KMS-11 (cell line): ENCODE measurements around the gene CSNK2A1.
A peak's percentile ranks its signal among the peaks of the same experiment; 100 is the strongest.

ENCODE experiments used
- H2AFZ ChIP-seq: fragments of 200-600 bp; sonication (generic); 2 replicates; pipeline ENCODE4 v1.6.1; 2016; ENCODE audit warnings: antibody characterized with exemption, mixed run types, low read depth
- H3K27ac ChIP-seq: fragments of 200-600 bp; sonication (generic); 2 replicates; pipeline ENCODE4 v1.6.1; 2016; ENCODE audit warnings: mild to moderate bottlenecking, mixed run types
- H3K27me3 ChIP-seq: fragments of 200-600 bp; sonication (generic); 2 replicates; pipeline ENCODE4 v1.6.1; 2017; ENCODE audit warnings: mild to moderate bottlenecking, low read depth, mixed run types, moderate library complexity; ENCODE audit not compliant: insufficient read depth
- H3K36me3 ChIP-seq: fragments of 200-600 bp; sonication (generic); 2 replicates; pipeline ENCODE4 v1.6.1; 2017; ENCODE audit warnings: mild to moderate bottlenecking, mixed run types; ENCODE audit not compliant: insufficient read depth
- H3K4me1 ChIP-seq: fragments of 200-600 bp; sonication (generic); 2 replicates; pipeline ENCODE4 v1.6.1; 2016; ENCODE audit warnings: mild to moderate bottlenecking, low read depth, mixed run types; ENCODE audit not compliant: poor library complexity, severe bottlenecking
- H3K4me2 ChIP-seq: fragments of 200-600 bp; sonication (generic); 2 replicates; pipeline ENCODE4 v1.7.0; 2016; ENCODE audit warnings: mild to moderate bottlenecking, mixed run types
- H3K4me3 ChIP-seq: fragments of 200-600 bp; sonication (generic); IDR thresholded peaks from 2 replicates; pipeline ENCODE4 v1.6.1; 2017; ENCODE audit warnings: low read depth, low read length, mixed read lengths; ENCODE audit not compliant: insufficient read depth
- H3K79me2 ChIP-seq: fragments of 200-600 bp; sonication (generic); 2 replicates; pipeline ENCODE4 v1.6.1; 2016; ENCODE audit warnings: low read depth, mixed run types; ENCODE audit not compliant: insufficient read depth
- H3K9ac ChIP-seq: fragments of 200-600 bp; sonication (generic); 2 replicates; pipeline ENCODE4 v1.6.1; 2016; ENCODE audit warnings: mild to moderate bottlenecking, mixed run types
- H4K20me1 ChIP-seq: fragments of 200-600 bp; sonication (generic); 2 replicates; pipeline ENCODE4 v1.6.1; 2016; ENCODE audit warnings: mild to moderate bottlenecking, mixed run types; ENCODE audit not compliant: insufficient read depth
- CTCF ChIP-seq: fragments of 200-600 bp; sonication (generic); conservative IDR thresholded peaks from 2 replicates; pipeline ENCODE4 v1.6.1; 2017; ENCODE audit warnings: low read depth, mild to moderate bottlenecking, antibody characterized with exemption, low read length, moderate library complexity, mixed read lengths

Gene CSNK2A1

GRCh38 chr20:438571-439469 lies 104.8 kb downstream of the CSNK2A1 start:
- H3K27ac ChIP-seq, result peak overlapping the region; percentile 49

GRCh38 chr20:437787-438486 lies 105.7 kb downstream of the CSNK2A1 start:
- Histone ChIP-seq H3K4me1 (peaks cover 50% of the 10 kb centered on the region), H3K79me2 (no peaks in the 10 kb centered on the region; the same call in 1 of the 2 replicates), H3K27me3 (no peaks in the 10 kb centered on the region), H2AFZ (no peak overlapping the region), H3K4me3 (no peak overlapping the region), H3K27ac (peak overlapping the region; percentile 49), H3K9ac (no peak overlapping the region), H3K36me3 (0 out of 2 replicates have a peak, but pooled peaks cover 5% of the 10 kb centered on the region), H4K20me1 (no peaks in the 10 kb centered on the region), H3K4me2 (peak overlapping the region; percentile 84)
- TF ChIP-seq CTCF, result no peak

More at GRCh38 chr20:438571-439469, 104.8 kb downstream of the CSNK2A1 start:
- H3K4me1 ChIP-seq, result peaks cover 50% of the 10 kb centered on the region
- no peak for TF ChIP-seq CTCF
- no peaks in the 10 kb centered on the region; the same call in 1 of the 2 replicates for H3K79me2 ChIP-seq
- H3K4me3 ChIP-seq, result no peak overlapping the region
- H3K27me3 ChIP-seq, result no peaks in the 10 kb centered on the region
- 0 out of 2 replicates have a peak, but pooled peaks cover 5% of the 10 kb centered on the region for H3K36me3 ChIP-seq
- peak overlapping the region; percentile 84 for H3K4me2 ChIP-seq
- no peak overlapping the region for H2AFZ ChIP-seq
- no peak overlapping the region for H3K9ac ChIP-seq
- no peaks in the 10 kb centered on the region for H4K20me1 ChIP-seq

DNA sequence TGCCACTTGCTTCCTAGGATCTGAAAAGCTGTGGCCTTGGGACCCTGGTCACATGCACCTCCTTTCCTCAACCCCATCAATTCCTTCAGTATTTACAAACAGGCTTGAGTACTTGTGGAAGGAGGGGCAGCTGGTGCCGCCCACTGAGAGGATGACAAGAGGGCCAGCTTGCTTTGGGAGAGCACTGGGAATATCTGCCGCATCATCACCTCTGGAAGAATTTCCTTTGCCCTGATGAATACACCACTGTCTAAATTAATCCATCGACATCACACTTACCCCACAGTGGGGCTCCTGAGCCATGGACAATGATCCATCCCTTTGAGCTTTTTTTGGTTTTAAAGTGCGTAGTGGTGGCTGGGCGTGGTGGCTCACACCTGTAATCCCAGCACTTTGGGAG lies 107.1 kb downstream of the CSNK2A1 start:
- Histone ChIP-seq H3K9ac (no peak overlapping the region), H3K36me3 (0 out of 2 replicates have a peak, but pooled peaks cover 5% of the 10 kb centered on the region), H4K20me1 (no peaks in the 10 kb centered on the region), H3K4me1 (peaks cover 50% of the 10 kb centered on the region), H3K4me3 (no peak overlapping the region), H3K27ac (no peak overlapping the region), H3K79me2 (no peaks in the 10 kb centered on the region; the same call in 1 of the 2 replicates), H3K4me2 (no peak overlapping the region), H2AFZ (no peak overlapping the region), H3K27me3 (no peaks in the 10 kb centered on the region)
- TF ChIP-seq CTCF, result no peak

- no peaks in the 10 kb centered on the region for H3K79me2 ChIP-seq
- H3K4me3 ChIP-seq, result no peak overlapping the region
- no peak for TF ChIP-seq CTCF
- no peak overlapping the region for H3K4me2 ChIP-seq
- peaks cover 50% of the 10 kb centered on the region for H3K4me1 ChIP-seq
- 0 out of 2 replicates have a peak, but pooled peaks cover 5% of the 10 kb centered on the region for H3K36me3 ChIP-seq
- no peaks in the 10 kb centered on the region for H4K20me1 ChIP-seq
- H3K9ac ChIP-seq, result no peak overlapping the region
- H3K27me3 ChIP-seq, result no peaks in the 10 kb centered on the region
- no peak overlapping the region for H2AFZ ChIP-seq
- H3K27ac ChIP-seq, result no peak overlapping the region
These were observed 108.0 kb downstream of the CSNK2A1 start for GRCh38 chr20:435558-435957.
